HUES6 (cell line): ENCODE results near the gene ARHGAP4.
A peak's percentile ranks its signal among the peaks of the same experiment; 100 is the strongest.

Experiments
- H3K27ac ChIP-seq: 2 replicates; pipeline ENCODE4 v1.7.0; 2013; ENCODE audit warnings: low read depth, mild to moderate bottlenecking, low read length, inconsistent platforms
- H3K27me3 ChIP-seq: 2 replicates; pipeline ENCODE4 v1.6.1; 2013; ENCODE audit warnings: low read length; ENCODE audit not compliant: control insufficient read depth, insufficient read depth
- H3K36me3 ChIP-seq: 2 replicates; pipeline ENCODE4 v1.6.1; 2013; ENCODE audit warnings: low read length; ENCODE audit not compliant: control insufficient read depth, insufficient read depth
- H3K4me1 ChIP-seq: 2 replicates; pipeline ENCODE4 v1.6.1; 2013; ENCODE audit warnings: low read length; ENCODE audit not compliant: control insufficient read depth, insufficient read depth
- H3K4me3 ChIP-seq: 2 replicates; pipeline ENCODE4 v1.5.1; 2013; ENCODE audit warnings: low read depth, low read length
- H3K9ac ChIP-seq: one replicate; pipeline ENCODE4 v1.6.1; 2013; ENCODE audit warnings: mild to moderate bottlenecking, low read length
- H3K9me3 ChIP-seq: 2 replicates; pipeline ENCODE4 v1.6.1; 2013; ENCODE audit warnings: low read depth, low read length; ENCODE audit not compliant: control insufficient read depth, insufficient read depth

ARHGAP4 gene

DNA sequence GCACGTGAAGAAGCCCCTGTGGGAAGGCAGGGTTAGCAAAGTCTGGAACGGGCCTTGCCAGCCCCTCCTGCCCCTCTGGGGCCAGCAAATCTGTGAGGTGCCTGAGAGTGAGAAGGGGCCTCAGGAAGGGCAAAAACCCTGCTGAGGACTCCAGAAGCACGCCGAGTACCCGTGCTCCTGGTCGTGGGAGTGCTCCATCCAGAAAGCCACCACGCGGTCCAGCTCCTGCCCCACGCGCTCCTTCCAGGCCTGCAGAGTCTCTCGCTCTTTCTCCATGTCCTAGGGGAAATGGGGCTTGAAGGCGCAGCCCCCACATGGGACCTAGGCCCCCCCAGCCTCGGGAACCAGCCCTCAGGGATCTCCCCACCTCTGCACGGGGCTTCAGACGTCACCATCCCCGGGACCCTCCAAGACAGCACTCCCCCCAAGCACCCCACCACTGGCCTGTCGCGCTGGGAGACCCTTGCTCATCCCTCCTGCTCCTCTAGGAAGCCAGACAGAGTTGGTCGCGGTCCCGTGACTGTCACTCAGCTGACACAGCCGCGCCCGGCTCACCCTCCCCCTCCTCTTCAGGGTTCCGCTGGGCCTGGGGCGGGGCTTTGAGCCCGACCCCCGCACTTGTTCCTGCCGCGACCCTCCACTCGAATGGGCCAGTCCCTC lies 18.2 kb upstream of the ARHGAP4 start, which contains the start of gene RENBP:
Gene RENBP, minus strand, starts transcription at position 504 of the 660 bp plus-strand sequence. Its CDS starts 33 bp downstream, at position 471.
- H3K36me3 ChIP-seq, result peaks cover 24% of the 10 kb centered on the region
- H3K9ac ChIP-seq, result peak within 1 kb of the TSS; percentile 79
- peaks cover 63% of the 10 kb centered on the region; the same call in 1 of the 2 replicates for H3K4me1 ChIP-seq
- H3K4me3 ChIP-seq, result peak within 1 kb of the TSS; percentile 60
- H3K27me3 ChIP-seq, result no peaks in the 10 kb centered on the region
- no peaks in the 10 kb centered on the region; the same call in 1 of the 2 replicates for H3K9me3 ChIP-seq
- peak within 1 kb of the TSS; percentile 70; the same call in 1 of the 2 replicates for H3K27ac ChIP-seq

DNA sequence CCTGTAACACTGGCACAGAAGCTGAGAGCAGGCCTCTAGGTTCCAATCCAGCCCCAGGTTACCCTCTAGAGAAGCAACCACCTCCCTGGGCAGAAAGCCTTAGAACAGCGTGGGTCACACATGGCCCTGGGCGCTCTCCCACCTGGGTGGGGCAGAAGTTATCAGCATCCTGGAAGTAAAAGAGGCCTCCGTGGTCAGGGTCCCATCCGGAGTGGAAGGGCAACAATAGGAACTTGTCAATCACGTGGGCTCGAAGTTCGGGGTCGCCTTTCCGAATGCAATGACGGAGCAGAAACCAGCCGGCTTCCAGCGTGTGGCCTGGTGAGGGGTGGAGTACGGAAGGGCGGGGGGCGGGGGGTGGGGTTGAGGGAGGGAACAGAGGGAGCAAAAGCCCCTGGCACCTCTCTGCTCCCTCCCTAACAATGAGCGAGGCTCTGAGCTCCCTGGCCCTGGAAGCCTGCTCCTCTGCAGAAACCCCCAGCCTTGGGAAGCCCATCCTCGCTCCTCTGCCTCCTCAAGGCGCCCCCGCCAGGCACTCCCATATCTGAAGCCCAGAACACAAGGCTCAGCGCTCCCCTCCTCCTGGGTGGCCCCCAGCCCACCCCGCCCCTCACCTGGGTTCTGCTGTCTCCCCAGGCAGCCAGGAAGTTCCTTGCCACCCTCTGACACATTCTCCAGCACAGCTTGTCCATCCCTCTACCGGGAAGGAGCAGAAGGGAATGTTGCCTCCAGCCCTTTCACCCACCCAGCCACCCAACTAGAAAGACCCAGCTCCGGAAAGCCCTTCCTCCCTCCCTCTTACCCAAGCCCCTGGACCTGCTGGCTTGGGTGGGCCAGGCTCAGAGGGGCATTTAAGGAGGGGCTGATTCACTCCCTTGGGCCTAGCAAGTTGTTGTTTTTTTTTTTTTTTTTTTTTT lies 15.5 kb upstream of the ARHGAP4 start:
- H3K4me3 ChIP-seq, result peak overlapping the region; percentile 41
- peak overlapping the region; percentile 90; the same call in 1 of the 2 replicates for H3K27ac ChIP-seq
- H3K9ac ChIP-seq, result peak overlapping the region; percentile 86
- H3K4me1 ChIP-seq, result peaks cover 44% of the 10 kb centered on the region; the same call in 1 of the 2 replicates
- peaks cover 14% of the 10 kb centered on the region; the same call in 1 of the 2 replicates for H3K36me3 ChIP-seq
- no peaks in the 10 kb centered on the region; the same call in 1 of the 2 replicates for H3K9me3 ChIP-seq
- no peaks in the 10 kb centered on the region for H3K27me3 ChIP-seq

DNA sequence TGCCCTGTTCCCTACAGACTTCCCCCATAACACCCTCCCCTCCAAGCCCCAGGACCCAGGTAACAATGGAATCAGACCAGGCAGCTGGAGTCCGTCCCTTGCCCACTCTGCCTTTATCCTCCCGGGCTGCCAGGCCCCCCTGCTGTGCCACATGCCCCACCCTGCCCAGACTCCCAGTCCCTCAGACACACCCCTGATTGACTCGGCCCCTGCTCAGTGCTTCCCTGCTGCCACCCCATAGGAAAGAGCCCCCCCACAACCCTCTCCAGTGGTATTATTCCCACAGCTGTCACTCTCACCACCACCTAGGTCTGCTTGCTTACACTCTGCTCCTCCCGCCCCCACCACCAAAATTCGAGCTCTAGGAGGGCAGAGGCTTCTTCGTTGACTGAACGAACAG lies 13.5 kb upstream of the ARHGAP4 start:
- no peak overlapping the region for H3K27ac ChIP-seq
- peaks cover 7% of the 10 kb centered on the region; the same call in 1 of the 2 replicates for H3K36me3 ChIP-seq
- no peaks in the 10 kb centered on the region; the same call in 1 of the 2 replicates for H3K9me3 ChIP-seq
- H3K9ac ChIP-seq, result no peak overlapping the region
- H3K4me1 ChIP-seq, result peaks cover 49% of the 10 kb centered on the region; the same call in 1 of the 2 replicates
- H3K4me3 ChIP-seq, result peak overlapping the region; percentile 1; the same call in 1 of the 2 replicates
- H3K27me3 ChIP-seq, result no peaks in the 10 kb centered on the region

DNA sequence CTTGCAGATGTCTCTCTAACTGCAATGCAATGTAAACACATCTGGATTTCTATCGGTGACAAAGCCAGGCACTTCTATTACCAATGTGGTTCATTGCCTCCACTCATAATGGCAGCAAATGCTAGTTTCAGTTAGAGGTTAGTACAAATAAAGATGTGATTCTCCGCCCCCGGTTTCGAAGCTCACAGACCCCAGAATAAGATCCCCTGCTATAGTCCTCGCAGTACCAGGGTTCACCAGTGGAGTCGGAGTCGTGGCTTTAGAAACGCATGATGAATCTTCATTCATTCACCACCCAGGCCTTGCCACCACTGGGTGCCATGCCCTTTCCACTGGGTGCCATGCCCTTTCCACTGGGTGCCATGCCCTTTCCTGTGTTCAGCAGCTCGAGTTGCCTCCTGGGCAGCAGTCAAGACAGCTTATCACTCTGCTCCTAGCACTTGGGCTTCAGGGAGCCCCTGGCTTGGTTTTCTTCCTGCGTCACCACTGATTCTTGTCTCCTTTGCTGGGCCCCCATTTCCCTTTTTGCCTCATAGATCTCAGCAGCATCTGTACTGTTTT lies 12.2 kb upstream of the ARHGAP4 start:
- Histone ChIP-seq H3K36me3 (peaks cover 2% of the 10 kb centered on the region; the same call in 1 of the 2 replicates), H3K9me3 (no peaks in the 10 kb centered on the region; the same call in 1 of the 2 replicates), H3K4me3 (no peak overlapping the region), H3K4me1 (peaks cover 42% of the 10 kb centered on the region; the same call in 1 of the 2 replicates), H3K27ac (no peak overlapping the region), H3K9ac (no peak overlapping the region), H3K27me3 (no peaks in the 10 kb centered on the region)

DNA sequence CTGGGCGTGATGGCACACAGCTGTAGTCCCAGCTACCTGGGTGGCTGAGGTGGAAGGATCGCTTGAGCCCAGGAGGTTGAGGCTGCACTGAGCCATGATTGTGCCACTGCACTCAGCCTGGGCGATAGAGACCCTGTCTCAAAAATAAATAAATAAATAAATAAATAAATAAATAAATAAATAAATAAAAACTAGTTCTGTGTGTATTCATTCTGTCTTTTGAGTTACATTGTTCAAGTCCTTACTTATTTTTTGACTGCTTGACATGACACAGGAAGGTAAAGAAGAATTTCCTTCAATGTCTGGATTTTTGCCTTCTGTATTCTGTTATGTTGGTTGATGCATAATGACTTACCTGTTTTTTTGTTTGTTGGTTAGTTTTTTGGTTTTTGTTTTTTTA lies 11.0 kb upstream of the ARHGAP4 start:
- H3K4me3 ChIP-seq, result no peak overlapping the region
- H3K9me3 ChIP-seq, result no peaks in the 10 kb centered on the region; the same call in 1 of the 2 replicates
- H3K4me1 ChIP-seq, result peaks cover 32% of the 10 kb centered on the region; the same call in 1 of the 2 replicates
- peaks cover 13% of the 10 kb centered on the region for H3K36me3 ChIP-seq
- H3K27ac ChIP-seq, result no peak overlapping the region
- no peak overlapping the region for H3K9ac ChIP-seq
- H3K27me3 ChIP-seq, result no peaks in the 10 kb centered on the region

DNA sequence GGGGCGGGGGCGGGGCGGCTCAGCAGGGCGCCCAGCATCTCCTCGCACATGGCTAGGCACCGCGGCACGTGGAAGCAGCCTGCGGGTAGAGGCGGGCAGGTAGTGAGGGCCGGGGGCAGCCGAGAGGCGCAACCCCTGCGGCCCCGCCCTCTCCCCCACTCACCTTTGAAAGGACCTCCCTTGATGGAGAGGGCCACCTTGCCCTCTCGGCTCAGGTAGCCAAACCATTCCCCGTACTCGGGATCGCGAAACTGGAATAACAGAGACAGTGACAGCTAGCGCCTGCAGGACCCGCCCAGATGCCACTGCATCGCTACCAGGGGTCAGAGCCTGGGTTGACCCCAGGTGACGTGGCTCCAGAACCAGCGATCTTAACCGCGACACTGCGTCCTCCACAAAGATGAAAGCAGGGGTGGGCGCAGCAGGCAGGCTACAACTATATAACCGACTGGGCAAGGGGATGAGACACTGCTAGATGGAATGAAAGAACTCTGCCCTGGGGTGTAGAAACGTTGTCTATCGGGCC lies 9.3 kb upstream of the ARHGAP4 start:
- H3K36me3 ChIP-seq, result peaks cover 29% of the 10 kb centered on the region
- H3K4me3 ChIP-seq, result peak overlapping the region; percentile 52
- H3K27me3 ChIP-seq, result no peaks in the 10 kb centered on the region
- peaks cover 22% of the 10 kb centered on the region; the same call in 1 of the 2 replicates for H3K4me1 ChIP-seq
- H3K27ac ChIP-seq, result no peak overlapping the region
- peak overlapping the region; percentile 5 for H3K9ac ChIP-seq
- peaks cover 6% of the 10 kb centered on the region; the same call in 1 of the 2 replicates for H3K9me3 ChIP-seq

DNA sequence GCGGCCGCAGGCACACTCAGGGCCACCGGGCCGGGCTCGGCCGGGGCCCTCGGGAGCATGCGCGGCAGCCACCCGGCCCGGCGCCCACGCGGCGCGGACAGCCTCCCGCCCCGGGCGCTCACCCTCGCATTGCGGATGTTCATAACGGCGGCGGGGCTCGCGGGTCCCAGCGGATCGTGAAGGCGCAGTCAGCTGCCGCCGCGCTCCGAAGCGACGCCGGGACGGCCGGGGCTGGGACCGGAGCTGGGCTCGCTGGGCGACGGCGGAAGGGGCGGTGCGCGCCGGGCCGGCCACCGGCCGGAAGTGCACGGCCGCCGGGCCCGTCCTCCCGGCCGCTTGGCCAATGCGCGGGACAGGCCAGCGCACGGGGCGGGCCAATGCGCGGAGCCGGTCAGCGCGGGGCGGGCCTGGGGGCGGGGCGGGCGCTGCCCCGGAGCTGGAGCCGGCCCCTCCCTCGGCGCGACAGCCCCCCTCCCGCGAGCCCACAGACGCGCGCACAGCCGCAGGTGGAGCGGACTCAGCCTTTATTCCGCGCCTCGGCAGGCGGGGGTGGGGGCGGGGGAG lies 8.8 kb upstream of the ARHGAP4 start, which contains the start of gene NAA10:
Gene NAA10, minus strand, starts transcription at position 276 of the 564 bp plus-strand sequence. Its CDS starts 133 bp downstream, at position 143.
- H3K4me3 ChIP-seq, result peak within 1 kb of the TSS; percentile 79
- peak within 1 kb of the TSS; percentile 34; the same call in 1 of the 2 replicates for H3K27ac ChIP-seq
- no peaks in the 10 kb centered on the region for H3K27me3 ChIP-seq
- peaks cover 35% of the 10 kb centered on the region for H3K36me3 ChIP-seq
- H3K4me1 ChIP-seq, result peaks cover 17% of the 10 kb centered on the region; the same call in 1 of the 2 replicates
- H3K9ac ChIP-seq, result peak within 1 kb of the TSS; percentile 79
- peaks cover 9% of the 10 kb centered on the region; the same call in 1 of the 2 replicates for H3K9me3 ChIP-seq

DNA sequence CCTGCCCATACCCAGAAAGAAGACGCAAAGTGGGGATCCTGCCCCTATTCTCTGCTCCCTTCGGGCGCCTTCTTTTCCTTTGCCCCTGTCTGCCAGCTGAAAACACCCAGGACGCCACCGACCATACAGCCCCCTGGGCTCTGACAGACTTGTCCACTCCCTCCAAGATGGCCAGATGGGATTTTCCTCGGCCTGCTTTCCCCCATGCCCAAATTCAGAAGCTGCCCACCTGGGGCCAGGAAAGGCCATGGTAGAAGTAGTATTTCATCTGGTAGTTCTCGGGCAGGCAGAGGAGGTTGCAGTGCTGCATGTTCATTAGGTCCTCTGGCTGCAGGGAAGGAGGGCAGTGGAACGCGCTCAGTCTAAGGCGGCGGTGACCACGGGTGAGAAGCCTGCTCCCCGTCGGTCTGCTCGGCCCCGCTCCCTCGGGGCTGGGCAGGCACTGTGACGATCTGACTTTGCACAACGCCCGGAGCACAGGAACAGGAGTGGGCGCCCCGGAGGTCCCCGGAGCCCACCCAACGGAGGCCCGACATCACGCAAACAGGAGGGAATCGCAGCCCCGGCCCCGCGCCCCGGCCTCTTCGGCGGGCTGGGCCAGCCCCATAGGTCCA lies 8.2 kb upstream of the ARHGAP4 start:
- Histone ChIP-seq H3K27me3 (no peaks in the 10 kb centered on the region), H3K27ac (peak overlapping the region; percentile 34; the same call in 1 of the 2 replicates), H3K9me3 (peaks cover 9% of the 10 kb centered on the region; the same call in 1 of the 2 replicates), H3K9ac (peak overlapping the region; percentile 79), H3K36me3 (peaks cover 41% of the 10 kb centered on the region), H3K4me1 (peaks cover 11% of the 10 kb centered on the region; the same call in 1 of the 2 replicates), H3K4me3 (peak overlapping the region; percentile 79)

DNA sequence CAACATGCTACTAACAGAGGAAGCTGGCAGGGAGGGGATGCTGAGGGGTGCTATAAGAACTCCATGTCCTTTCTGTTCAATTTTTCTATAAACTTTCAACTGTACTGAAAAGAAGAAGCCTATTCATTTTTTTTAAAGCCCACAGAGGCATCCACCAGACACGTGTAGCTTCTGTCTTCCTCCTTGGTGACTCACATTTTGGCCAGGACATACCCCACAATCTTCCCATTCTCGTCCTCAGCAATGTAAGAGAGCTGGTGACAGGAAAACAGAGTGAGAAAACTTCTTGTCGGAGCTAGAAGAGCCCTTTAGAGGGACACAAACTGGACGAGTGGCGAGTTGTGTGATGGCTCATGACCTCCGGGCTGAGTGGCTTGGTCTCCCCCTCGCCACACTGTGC lies 7.7 kb upstream of the ARHGAP4 start:
- H3K27me3 ChIP-seq, result no peaks in the 10 kb centered on the region
- H3K9ac ChIP-seq, result peak overlapping the region; percentile 79
- no peak overlapping the region for H3K27ac ChIP-seq
- H3K4me3 ChIP-seq, result peak overlapping the region; percentile 79
- peaks cover 44% of the 10 kb centered on the region for H3K36me3 ChIP-seq
- peaks cover 9% of the 10 kb centered on the region; the same call in 1 of the 2 replicates for H3K4me1 ChIP-seq
- H3K9me3 ChIP-seq, result peaks cover 9% of the 10 kb centered on the region; the same call in 1 of the 2 replicates
